Gastroesophageal sphincter (tissue), 4 donors: ENCODE measurements around the gene GNAI3. TPM values are rescaled to one million over a fixed set of nuclear protein-coding genes. Genes with fewer than 3 reads are reported as not detected.
"Not testable (repeated sequence)": the region's sequence is repeated elsewhere in the genome, so short reads cannot be mapped to it uniquely, and the experiment has no call there.

Source experiments
- ATAC-seq: fragments of 150-250 bp; one replicate; pipeline ENCODE4 v1.9.1; 2016; ENCODE audit warnings: mild to moderate bottlenecking, moderate library complexity
- H3K27ac ChIP-seq, 4 donors: fragments of 200-600 bp; sonication (generic) in 3 of 4; 1 replicate in 3 of 4; 2 replicates in 1 of 4; pipeline ENCODE4 v1.5.1; 2016 to 2019
- H3K27me3 ChIP-seq: fragments of 200-600 bp; sonication (generic); one replicate; pipeline ENCODE4 v1.5.1; 2019
- H3K36me3 ChIP-seq, 2 donors: fragments of 200-600 bp; sonication (generic); one replicate each; pipeline ENCODE4 v1.5.1; 2019; ENCODE audit warnings: control low read depth in 1 of 2
- H3K4me1 ChIP-seq, 3 donors: fragments of 200-600 bp; sonication (generic); 1 replicate in 2 of 3; 2 replicates in 1 of 3; pipeline ENCODE4 v1.5.1; 2016 to 2019; ENCODE audit warnings: control low read depth in 2 of 3
- H3K4me3 ChIP-seq, 2 donors: fragments of 200-600 bp; sonication (generic); one replicate each; pipeline ENCODE4 v1.5.1; 2019; ENCODE audit warnings: mild to moderate bottlenecking in 1 of 2, moderate library complexity in 1 of 2
- H3K9me3 ChIP-seq, 3 donors: fragments of 200-600 bp; sonication (generic); one replicate each; pipeline ENCODE4 v1.5.1; 2017 to 2019; ENCODE audit warnings: control low read depth in 2 of 3
- EP300 ChIP-seq: sonication (generic); formaldehyde crosslinking; IDR thresholded peaks from one replicate; pipeline ENCODE4 v1.6.1; 2017; ENCODE audit warnings: antibody characterized with exemption, mild to moderate bottlenecking
- POLR2A ChIP-seq, 2 donors: fragments of 450-650 bp; IDR thresholded peaks; one replicate each; pipeline ENCODE4 v1.6.1; 2017; ENCODE audit warnings: antibody characterized with exemption in 2 of 2, mild to moderate bottlenecking in 2 of 2, moderate library complexity in 1 of 2
- POLR2AphosphoS5 ChIP-seq: sonication (generic); formaldehyde crosslinking; IDR thresholded peaks from one replicate; pipeline ENCODE4 v1.6.1; 2017; ENCODE audit warnings: antibody characterized with exemption
- WGBS, 2 donors: methylation state at CpG; one replicate each; pipeline ENCODE4 v1.1.5; 2018; ENCODE audit warnings: low coverage in 1 of 2; 5-methylcytosine and 5-hydroxymethylcytosine counted together
- total RNA-seq, 4 donors: library from RNA; depleted of rRNA; stranded (reverse); fragments of >200 nt; gene quantifications; one replicate each; pipeline ENCODE4 v1.1.0, GENCODE V29; 2016
- TF ChIP-seq, protein P1 (sequence below), 4 experiments: fragments of 200-600 bp in 2 of 4; fragments of 450-650 bp in 2 of 4; sonication (generic) in 1 of 4; IDR thresholded peaks; one replicate each; pipeline ENCODE4 v1.5.1; 2017 to 2019; ENCODE audit warnings: antibody characterized with exemption in 4 of 4, mild to moderate bottlenecking in 2 of 4, moderate library complexity in 2 of 4

Gene GNAI3
- total RNA-seq, 4 donors from 2014 or later: 6.6 to 9.4 (median 8.0) TPM

DNA sequence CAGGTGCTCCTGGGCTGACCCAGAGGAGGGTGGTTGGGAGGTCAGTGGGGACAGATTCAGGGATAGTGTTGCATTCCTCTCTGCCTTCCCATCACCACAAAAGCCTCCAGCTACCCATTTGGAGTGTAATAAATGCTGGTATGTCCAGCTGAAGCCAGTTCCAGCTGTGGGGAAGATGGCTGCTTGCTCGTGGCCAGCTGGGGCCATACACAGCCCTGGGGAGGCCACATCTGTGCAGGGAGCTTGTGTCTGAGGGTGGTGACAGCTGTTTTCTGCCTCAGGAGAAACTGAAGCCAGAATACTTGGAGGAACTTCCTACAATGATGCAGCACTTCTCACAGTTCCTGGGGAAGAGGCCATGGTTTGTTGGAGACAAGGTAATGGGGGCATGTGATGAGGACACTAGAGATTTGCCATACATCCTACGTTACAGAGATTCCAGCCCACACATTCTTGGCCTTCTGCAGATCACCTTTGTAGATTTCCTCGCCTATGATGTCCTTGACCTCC is 110.2 kb downstream of the GNAI3 start:
- ATAC-seq: no peak
- no peak overlapping the region for H3K4me3 ChIP-seq

DNA sequence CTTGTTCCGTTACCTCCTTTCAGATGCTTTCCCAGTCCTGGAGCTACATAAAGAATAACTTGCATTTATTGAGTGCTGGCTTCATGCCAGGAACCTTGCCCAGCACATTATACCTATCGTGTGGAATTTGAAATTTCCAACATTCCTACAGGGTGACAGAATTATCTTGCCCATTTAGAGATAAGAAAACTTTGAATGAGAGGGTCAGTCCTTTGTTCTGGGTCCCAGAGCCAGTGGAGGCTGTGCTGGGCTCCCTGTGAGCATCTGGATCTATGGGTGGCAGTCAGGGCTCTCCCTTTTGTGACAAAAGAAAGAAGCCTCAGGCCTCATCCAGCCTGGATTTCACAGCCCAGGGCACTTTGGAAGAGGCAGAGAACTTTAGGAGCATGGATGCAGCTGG is 110.7 kb downstream of the GNAI3 start:
- no peak for ATAC-seq
- peaks cover 0 to 51% of the 10 kb centered on the region in 2 donors for H3K36me3 ChIP-seq
- H3K9me3 ChIP-seq: no peaks in the 10 kb centered on the region
- 29 to 56% methylated on average over 2 of the region's 2 CpGs for WGBS, 2 donors
- H3K4me1 ChIP-seq: peaks cover 0 to 29% (median 11%) of the 10 kb centered on the region in 3 donors
- H3K27me3 ChIP-seq: no peaks in the 10 kb centered on the region
- no peak for TF ChIP-seq POLR2AphosphoS5
- H3K4me3 ChIP-seq: no peak overlapping the region
- H3K27ac ChIP-seq: no peak overlapping the region

More for the DNA sequence above, 110.2 kb downstream of the GNAI3 start:
- Histone ChIP-seq H3K9me3 (no peaks in the 10 kb centered on the region), H3K27me3 (no peaks in the 10 kb centered on the region), H3K27ac (no peak overlapping the region), H3K4me1 (peaks cover 0 to 29% (median 11%) of the 10 kb centered on the region in 3 donors), H3K36me3 (peaks cover 0 to 51% of the 10 kb centered on the region in 2 donors)
- WGBS, 2 donors: 36 to 56% methylated on average over 2 of the region's 3 CpGs
- no peak for TF ChIP-seq EP300
- TF ChIP-seq, protein P1, sequence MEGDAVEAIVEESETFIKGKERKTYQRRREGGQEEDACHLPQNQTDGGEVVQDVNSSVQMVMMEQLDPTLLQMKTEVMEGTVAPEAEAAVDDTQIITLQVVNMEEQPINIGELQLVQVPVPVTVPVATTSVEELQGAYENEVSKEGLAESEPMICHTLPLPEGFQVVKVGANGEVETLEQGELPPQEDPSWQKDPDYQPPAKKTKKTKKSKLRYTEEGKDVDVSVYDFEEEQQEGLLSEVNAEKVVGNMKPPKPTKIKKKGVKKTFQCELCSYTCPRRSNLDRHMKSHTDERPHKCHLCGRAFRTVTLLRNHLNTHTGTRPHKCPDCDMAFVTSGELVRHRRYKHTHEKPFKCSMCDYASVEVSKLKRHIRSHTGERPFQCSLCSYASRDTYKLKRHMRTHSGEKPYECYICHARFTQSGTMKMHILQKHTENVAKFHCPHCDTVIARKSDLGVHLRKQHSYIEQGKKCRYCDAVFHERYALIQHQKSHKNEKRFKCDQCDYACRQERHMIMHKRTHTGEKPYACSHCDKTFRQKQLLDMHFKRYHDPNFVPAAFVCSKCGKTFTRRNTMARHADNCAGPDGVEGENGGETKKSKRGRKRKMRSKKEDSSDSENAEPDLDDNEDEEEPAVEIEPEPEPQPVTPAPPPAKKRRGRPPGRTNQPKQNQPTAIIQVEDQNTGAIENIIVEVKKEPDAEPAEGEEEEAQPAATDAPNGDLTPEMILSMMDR (IDR thresholded peaks at IDR 0.05): no peak
- no peak for TF ChIP-seq POLR2AphosphoS5
- TF ChIP-seq POLR2A (IDR thresholded peaks at IDR 0.05): no peak

DNA sequence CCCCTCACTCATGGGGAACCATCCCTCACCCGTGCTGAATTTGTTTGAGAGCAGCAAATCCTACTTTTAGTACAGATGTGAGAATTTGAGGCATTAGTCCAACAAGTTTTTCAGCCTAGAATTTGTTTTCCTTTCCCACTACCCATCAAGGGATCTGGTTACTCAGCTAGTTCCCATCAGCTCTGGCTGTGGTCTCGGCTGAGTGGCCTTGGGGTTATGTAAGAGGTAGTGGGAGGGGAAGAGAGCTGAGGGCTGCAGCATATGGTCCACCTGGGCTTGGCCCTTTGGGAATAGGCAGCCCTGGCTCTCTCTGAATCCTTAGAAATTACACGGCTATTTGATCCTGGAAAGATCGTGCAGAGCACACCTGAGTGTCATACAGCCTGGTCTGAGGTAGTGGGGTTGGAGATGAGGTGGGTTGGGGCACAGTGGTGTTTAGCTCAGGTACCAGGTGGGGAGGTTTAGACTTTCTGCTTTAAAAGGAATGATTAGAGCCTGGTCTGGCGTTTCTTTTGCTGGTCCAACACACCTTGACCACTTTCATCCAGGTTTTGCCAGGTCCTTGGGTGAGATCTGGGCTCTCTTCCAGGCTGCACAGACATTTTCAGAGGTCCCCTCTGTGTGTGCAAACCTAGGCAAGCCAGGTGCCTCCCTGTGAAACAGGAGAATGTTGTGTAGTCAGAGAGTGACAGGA is 111.7 kb downstream of the GNAI3 start:
- ATAC-seq: no peak

DNA sequence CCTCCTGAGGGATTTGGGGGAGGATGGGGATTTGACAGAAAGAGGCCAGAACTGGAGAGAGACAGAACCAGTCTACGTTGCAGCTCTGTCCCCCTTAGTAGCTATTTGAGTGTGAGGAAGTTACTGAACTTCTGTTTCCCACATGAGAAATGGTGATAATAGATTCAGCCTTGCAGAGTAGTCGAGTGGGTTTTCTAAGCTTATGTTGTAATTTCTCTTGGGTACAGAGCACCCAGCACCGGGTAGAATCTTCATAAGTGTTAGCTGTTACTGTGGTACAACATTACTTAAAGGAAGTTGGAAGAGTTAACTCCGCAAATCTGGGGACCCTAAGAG is 112.2 kb downstream of the GNAI3 start:
- not testable (repeated sequence) for ATAC-seq, H3K27ac ChIP-seq, H3K4me3 ChIP-seq, H3K27me3 ChIP-seq, H3K9me3 ChIP-seq
- peaks cover 0 to 14% (median 3%) of the 10 kb centered on the region in 3 donors for H3K4me1 ChIP-seq
- peaks cover 0 to 60% of the 10 kb centered on the region in 2 donors for H3K36me3 ChIP-seq
- 100% methylated on average over 1 of the region's 4 CpGs; no CpG with 5 or more reads in 1 of the 2 donors for WGBS, 2 donors

More for the DNA sequence above, 111.7 kb downstream of the GNAI3 start:
- Histone ChIP-seq H3K9me3 (no peaks in the 10 kb centered on the region), H3K27ac (no peak overlapping the region), H3K36me3 (peaks cover 0 to 55% of the 10 kb centered on the region in 2 donors), H3K4me1 (peaks cover 0 to 19% (median 6%) of the 10 kb centered on the region in 3 donors), H3K4me3 (no peak overlapping the region), H3K27me3 (no peaks in the 10 kb centered on the region)
- WGBS, 2 donors: 86 to 90% methylated on average over 1 to 2 of the region's 5 CpGs
- TF ChIP-seq EP300 (no peak), POLR2A (IDR thresholded peaks at IDR 0.05) (no peak), POLR2AphosphoS5 (no peak)
- TF ChIP-seq, protein P1 (IDR thresholded peaks at IDR 0.05): no peak

DNA sequence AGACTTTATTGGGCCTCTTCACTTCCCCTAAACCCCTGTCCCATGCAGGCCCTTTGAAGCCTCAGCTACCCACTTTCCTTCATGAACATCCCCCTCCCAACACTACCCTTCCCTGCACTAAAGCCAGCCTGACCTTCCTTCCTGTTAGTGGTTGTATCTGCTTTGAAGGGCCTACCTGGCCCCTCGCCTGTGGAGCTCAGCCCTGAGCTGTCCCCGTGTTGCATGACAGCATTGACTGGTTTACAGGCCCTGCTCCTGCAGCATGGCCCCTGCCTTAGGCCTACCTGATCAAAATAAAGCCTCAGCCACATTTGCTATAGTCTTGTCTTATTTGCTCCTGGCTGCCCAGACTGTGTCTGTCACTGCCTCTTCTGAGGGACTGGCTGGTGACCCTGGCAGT is 113.0 kb downstream of the GNAI3 start:
- Histone ChIP-seq H3K4me3 (no peak overlapping the region), H3K27me3 (no peaks in the 10 kb centered on the region), H3K4me1 (peaks cover 0 to 11% (median 3%) of the 10 kb centered on the region in 3 donors), H3K27ac (no peak overlapping the region), H3K9me3 (no peaks in the 10 kb centered on the region), H3K36me3 (peaks cover 0 to 62% of the 10 kb centered on the region in 2 donors)
- WGBS, 2 donors: 60 to 72% methylated on average over 1 to 2 of the region's 2 CpGs
- no peak for ATAC-seq
- no peak for TF ChIP-seq POLR2A (IDR thresholded peaks at IDR 0.05)
- TF ChIP-seq POLR2AphosphoS5: no peak
- TF ChIP-seq, protein P1 (IDR thresholded peaks at IDR 0.05): no peak
- TF ChIP-seq EP300: no peak

DNA sequence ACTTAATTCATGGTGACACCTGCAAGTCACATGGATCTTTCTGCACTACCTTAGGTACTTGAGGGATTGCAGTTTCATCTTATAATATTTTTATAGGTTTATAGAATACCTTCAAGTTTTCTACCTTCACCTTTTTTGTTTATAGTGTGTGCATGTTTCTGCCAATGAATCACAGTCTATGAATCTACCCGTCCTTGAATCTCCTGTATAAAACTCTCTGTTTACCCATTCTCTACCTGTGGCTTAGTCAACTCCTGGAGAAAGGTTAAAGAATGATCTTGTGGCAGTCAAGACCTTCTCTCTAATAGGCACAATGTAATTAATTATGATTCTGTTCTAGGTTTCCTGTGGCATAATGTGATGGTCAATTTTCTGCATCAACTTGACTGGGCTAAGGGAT is 116.3 kb downstream of the GNAI3 start:
- no peak for ATAC-seq
- H3K27ac ChIP-seq: no peak overlapping the region
- H3K4me1 ChIP-seq: peaks cover 0 to 18% (median 3%) of the 10 kb centered on the region in 3 donors
- TF ChIP-seq POLR2AphosphoS5 (no peak), EP300 (no peak), POLR2A (IDR thresholded peaks at IDR 0.05) (no peak)
- TF ChIP-seq, protein P1 (IDR thresholded peaks at IDR 0.05): no peak
- H3K27me3 ChIP-seq: no peaks in the 10 kb centered on the region
- H3K4me3 ChIP-seq: no peak overlapping the region
- WGBS, 2 donors: 83 to 86% methylated on average over 1 of the region's 1 CpG
- no peaks in the 10 kb centered on the region for H3K9me3 ChIP-seq
- H3K36me3 ChIP-seq: peaks cover 0 to 44% of the 10 kb centered on the region in 2 donors
